ENCODE data around the gene IL31.
"Not testable (repeated sequence)": the region's sequence is repeated elsewhere in the genome, so short reads cannot be mapped to it uniquely, and the experiment has no call there.

The IL31 gene

GRCh38 chr12:122190842-122191668 is 17.0 kb upstream of the IL31 start:
- DNase-seq = peak; percentile 53

DNA sequence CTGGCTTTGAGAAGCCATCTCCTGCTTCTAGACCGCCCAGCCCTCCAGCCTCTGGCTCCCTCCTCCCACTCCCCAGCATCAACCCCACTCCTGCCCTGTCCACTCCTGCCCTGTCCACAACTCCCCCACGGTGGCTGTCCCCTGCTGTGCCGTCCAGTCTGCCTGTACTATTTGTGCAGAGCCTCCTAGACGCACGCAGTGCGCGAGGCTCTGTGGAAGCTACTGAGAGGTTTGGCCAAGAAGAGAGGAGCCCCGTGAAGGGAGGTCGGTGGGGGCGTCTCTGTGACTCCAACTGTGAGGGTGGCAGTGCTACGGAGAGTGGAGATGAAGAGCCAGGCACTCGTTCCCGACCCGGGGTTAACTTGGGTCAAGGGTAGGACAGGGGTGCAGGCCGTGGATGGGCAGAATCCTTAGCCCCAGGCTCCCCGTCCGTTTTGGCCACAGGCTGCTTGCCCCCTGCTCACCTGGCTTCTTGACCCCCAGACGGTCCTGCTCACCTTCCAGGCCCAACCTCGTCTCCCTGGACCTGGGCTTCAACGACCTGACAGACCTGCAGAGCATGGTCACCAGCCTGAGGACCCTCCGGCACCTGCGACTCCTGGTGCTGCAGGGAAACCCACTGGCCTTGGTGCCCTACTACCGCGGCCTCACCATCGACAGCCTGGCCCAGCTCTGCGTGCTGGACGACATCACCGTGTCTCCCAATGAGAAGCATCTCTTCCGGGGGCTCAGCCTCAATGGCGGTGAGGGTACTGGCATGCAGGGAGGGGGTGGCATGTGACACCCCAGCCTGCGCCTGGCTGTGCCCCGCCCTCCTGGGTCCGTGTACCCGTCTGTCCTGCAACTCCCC is 15.8 kb upstream of the IL31 start:
- DNase-seq = no peak

DNA sequence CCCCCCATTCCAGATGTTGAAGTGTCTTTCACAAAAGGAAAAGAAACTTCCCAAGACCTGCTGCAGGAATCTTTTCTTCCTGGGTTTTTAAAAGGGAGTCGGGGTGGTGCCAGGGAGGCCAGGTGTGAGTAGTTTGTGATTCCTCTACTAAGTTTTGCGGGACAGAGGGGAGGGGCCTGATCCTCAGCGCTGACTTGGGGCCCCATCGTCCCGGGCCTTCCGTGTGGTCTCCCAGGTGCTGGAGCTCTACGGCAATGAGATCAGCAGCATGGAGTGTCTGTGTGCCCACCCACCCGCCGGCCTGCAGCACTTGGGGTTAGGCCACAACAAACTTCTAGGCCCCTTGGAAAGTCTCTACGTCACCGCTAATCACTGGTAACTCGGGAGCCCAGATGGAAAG is 13.4 kb upstream of the IL31 start:
- no peak for DNase-seq

DNA sequence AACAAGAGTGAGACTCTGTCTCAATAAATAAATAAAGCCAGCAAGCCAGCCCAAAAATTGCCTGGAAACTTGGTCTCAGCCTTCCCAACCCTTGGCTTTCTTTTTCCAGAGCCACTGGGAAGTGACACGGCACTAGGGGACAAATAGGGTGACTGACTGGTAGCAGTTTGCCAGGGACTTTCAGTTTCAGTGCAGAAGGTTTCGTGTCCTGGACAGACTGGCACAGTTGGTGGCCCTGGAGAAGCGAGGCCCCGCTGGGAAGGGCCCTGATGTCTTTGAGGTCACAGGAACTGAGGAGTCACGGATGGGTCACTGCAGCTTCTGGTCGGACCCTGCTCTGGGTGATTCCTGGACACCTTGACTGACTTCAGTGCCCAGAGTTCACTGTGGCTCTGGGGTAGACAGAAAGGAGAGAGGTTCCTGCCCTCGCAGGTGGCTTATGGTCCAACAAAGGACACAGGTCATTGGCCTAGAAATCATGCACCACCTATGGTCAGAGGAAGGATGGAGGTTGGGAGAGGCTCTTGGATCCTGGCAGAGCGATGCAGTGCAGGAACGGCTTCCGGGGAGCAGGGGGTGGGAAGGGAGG is 11.6 kb upstream of the IL31 start:
- DNase-seq = no peak

DNA sequence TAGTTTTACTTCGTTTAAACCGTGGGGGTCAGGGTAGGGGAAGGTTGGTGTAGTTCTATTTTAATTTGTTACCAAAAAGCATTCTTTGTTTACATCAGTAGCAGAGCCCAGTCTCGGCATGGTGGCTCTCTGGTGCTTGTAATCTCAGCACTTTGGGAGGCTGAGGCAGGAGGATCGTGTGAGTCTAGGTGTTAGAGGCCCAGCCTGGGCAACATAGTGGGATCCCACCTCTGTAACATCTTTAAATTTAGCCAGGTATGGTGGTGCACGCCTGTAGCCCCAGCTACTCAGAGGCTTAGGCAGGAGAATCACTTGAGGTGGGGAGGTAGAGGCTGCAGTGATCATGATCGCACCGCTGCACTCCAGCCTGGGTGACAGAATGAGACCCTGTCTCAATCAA is 11.1 kb upstream of the IL31 start:
- DNase-seq = no peak

- no peak for DNase-seq
Observed at GRCh38 chr12:122184517-122184916, 10.5 kb upstream of the IL31 start.

DNA sequence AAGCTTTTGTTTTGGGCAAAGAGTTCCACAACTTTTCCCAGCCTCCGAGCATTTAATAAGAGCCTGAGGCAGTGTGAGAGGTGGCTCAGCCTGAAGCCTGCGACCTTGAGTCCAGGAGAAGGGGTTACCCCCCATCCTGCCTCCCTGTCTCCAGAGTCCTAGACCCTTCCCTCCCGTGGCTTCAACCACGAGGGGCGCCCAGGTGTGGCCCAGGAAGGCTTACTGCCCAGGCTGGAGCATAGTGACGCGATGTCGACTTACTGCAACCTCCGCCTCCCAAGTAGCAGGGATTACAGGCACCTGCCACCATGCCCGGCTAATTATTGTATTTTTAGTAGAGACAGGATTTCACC is 9.5 kb upstream of the IL31 start:
- no peak for DNase-seq

DNA sequence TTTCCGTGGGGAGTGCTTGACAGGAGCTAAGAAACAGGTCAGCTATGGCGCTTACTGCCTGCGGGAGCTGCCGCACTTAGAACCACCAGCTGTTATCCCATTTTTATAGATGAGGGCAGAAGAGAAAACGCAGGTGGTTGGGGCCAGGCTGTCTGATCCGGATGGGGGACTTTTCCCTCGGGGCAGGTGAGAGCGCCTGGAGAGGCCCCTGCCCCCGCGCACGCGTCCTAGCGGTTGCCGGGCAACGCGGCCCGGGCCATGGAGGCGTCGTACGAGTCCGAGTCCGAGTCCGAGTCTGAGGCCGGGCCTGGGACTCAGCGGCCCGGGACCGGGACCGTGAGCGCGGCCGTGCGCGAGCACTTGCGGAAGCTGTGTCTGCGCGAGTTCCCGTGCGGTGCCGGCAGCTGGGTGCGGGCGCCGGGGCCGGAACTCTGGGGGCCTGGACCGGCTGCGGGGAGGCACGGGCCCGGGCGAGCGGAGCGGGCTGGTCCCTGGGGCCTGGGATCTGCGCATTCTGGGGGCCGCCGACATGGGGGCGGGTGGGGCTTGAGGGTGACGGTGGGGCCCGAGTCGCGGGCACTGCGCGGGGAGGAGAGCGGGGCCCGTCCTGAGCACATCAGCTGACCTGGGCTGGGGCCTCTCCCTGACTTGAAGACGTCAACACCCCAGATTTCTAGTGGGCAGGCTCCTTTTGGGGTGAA is 9.0 kb upstream of the IL31 start, which contains the start of gene LRRC43:
LRRC43 (plus strand) TSS at position 237 of the 701 bp plus-strand sequence; CDS start at position 259, 22 bp downstream.
- peak; percentile 35 for DNase-seq

DNA sequence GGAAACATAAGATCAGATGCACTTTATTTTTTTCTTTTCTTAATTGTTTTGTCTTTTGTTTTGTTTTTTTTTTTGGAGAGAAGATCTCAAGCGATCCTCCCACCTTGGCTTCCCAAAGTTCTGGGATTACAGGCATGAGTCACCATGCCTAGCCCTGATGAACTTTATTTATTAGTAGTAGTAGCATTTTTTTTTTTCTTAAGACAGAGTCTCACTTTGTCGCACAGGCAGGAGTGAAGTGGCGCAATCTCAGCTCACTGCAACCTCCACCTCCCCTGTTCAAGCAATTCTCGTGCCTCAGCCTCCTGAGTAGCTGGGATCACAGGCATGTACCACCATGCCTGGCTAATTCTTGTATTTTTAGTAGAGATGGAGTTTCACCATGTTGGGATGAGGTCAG is 2.5 kb upstream of the IL31 start:
- DNase-seq = not testable (repeated sequence)

DNA sequence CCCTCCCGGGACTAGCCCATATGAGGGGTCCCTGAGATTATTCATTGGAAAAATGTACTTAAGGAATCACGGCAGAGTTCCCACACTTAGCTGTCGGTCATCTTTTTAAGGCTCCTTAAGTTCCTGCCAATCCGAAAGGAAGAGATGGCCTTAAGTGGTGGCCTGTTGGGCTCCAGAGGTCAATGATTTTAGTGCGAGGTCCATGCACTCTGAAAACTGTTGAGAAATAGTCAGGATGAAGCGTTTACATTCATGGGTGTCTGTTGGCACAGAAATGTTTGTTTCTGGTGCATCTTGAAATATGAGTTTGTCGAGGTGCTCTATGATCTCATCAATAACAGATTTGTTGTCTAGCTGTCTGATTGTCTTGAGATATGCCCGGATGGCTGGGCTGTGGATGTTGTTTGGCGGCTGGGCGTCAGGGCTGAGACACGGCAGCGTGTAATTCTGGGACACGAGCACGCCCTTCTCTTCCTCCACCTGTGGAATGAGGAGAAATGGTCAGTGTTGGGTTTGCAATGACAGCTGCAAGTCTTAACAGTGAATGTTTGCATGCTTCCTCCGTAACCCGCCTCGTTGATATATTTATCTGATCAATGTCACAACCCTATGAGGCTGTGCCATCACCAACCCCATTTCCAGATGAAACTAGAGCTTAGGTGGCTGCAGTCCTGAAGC is 1.6 kb downstream of the IL31 start:
- no peak for DNase-seq

DNA sequence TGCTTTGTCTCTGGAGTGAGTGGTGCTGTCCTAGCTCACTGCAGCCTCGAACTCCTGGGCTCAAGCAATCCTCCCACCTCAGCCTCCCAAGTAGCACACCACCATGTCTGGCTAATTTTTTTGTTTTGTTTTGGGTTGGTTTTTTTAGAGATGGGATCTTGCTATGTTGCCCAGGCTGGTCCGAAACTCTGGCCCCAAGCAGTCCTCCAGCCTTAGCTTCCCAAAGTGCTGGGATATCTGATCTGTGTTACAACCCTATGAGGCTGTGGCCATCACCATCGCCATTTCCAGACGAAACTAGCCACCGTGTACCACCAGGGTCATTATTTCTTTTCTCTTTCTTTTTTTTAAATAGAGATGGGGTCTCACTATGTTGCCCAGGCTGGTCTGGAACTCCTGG is 2.6 kb downstream of the IL31 start:
- no peak for DNase-seq

GRCh38 chr12:122168492-122168891 is 5.5 kb downstream of the IL31 start:
- DNase-seq = no peak

- DNase-seq = no peak
Observed at GRCh38 chr12:122167356-122167925, 6.6 kb downstream of the IL31 start.

- no peak for DNase-seq
Observed at GRCh38 chr12:122166422-122167349, 7.3 kb downstream of the IL31 start.

GRCh38 chr12:122162976-122163375 is 11.0 kb downstream of the IL31 start:
- no peak for DNase-seq

DNA sequence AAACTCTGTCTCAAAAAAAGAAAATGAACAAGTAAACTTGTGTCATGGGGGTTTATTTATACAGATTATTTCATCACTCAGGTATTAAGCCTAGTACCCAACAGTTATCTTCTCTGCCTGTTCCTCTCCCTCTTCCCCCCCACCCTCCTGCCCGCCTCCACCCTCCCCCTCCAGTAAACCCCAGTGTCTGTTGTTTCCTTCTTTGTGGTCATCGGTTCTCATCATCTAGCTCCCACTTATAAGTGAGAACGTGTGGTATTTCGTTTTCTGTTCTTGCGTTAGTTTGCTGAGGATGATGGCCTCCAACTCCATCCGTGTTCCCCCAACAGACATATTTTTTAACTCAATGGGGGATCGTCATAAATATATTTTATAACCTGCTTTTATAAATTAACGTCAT is 12.3 kb downstream of the IL31 start:
- DNase-seq = no peak

- DNase-seq = no peak
Observed at GRCh38 chr12:122160761-122161160, 13.3 kb downstream of the IL31 start.

DNA sequence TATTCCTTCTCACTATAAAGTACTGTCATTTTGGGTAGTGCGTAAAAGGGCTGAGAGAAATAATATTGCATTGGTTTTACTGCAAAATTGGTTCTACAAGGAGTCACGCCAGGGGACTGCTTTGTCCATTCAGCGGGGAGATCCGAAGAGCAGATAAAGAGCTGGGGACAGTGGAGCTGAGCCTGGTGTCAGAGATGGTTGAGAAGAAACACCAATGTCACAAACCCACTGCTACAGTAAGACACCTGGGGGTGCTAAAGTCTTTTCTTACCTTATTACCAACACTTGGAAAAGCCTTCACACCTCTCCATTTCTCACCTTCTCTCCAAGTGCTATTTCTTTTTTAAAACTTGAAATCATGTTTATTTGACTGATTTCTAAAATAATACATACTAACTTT is 14.1 kb downstream of the IL31 start:
- no peak for DNase-seq

GRCh38 chr12:122158700-122159285 is 15.2 kb downstream of the IL31 start:
- no peak for DNase-seq

DNA sequence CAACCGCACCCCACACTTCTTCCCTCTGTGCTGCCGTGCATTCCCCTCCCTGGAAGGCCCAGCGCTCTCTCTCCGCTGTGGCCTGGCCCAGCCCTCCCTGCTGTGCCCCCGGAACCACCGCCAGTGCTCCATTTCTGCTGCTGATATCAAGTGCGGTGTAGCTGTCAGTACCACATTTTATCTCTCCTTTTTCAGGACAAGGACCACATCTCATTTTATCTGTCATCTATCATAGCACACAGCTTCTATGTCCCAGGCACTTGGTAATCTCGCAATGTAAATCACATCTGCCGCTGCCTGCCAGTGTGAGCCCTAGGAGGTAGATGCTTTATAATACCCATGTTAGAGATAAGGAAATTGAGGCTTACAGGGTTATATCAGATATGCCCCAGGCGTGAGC is 18.3 kb downstream of the IL31 start:
- no peak for DNase-seq

- no peak for DNase-seq
Observed at GRCh38 chr12:122152754-122153153, 21.3 kb downstream of the IL31 start.

All from NCI-H2029 (cell line).